HepG2 (cell line): ENCODE measurements around the gene ABHD6. TPM values are rescaled to one million over a fixed set of nuclear protein-coding genes. Genes with fewer than 3 reads are reported as not detected.

Experiments
- DNMT3B ChIP-seq: conservative IDR thresholded peaks from 2 replicates; pipeline ENCODE4 v1.6.1; 2016; ENCODE audit warnings: missing biosample characterization, control low read depth
- DPF2 ChIP-seq: sonication (generic); formaldehyde crosslinking; IDR thresholded peaks from 2 replicates; pipeline ENCODE4 v1.4.0; 2020; ENCODE audit warnings: mild to moderate bottlenecking, low read depth, missing genetic modification reagents, borderline replicate concordance
- EEA1 ChIP-seq: sonication (generic); formaldehyde crosslinking; IDR thresholded peaks from 2 replicates; pipeline ENCODE4 v1.5.1; 2020; ENCODE audit warnings: mild to moderate bottlenecking, missing genetic modification reagents, borderline replicate concordance
- FOXO1 ChIP-seq: sonication (generic); formaldehyde crosslinking; IDR thresholded peaks from 2 replicates; pipeline ENCODE4 v1.4.0; 2020; ENCODE audit warnings: missing genetic modification reagents
- HOXA5 ChIP-seq: sonication (generic); formaldehyde crosslinking; IDR thresholded peaks from 2 replicates; pipeline ENCODE4 v1.4.0; 2020; ENCODE audit warnings: missing genetic modification reagents
- LCORL ChIP-seq, 2 experiments: fragments of 450-650 bp in 1 of 2; sonication (generic) in 1 of 2; formaldehyde crosslinking in 1 of 2; IDR thresholded peaks; 2 replicates each; pipeline versions ENCODE4 v1.5.0 to v1.6.1; 2017 to 2020; ENCODE audit warnings: antibody characterized with exemption in 1 of 2, missing genetic modification reagents in 1 of 2
- NFIB ChIP-seq: sonication (generic); formaldehyde crosslinking; IDR thresholded peaks from 2 replicates; pipeline ENCODE4 v1.9.0; 2021; ENCODE audit warnings: missing genetic modification reagents, mild to moderate bottlenecking, borderline replicate concordance
- NR2F2 ChIP-seq: IDR thresholded peaks from 2 replicates; pipeline ENCODE4 v1.6.1; 2012; ENCODE audit warnings: low read depth, inconsistent platforms, borderline replicate concordance
- SNRNP70 ChIP-seq: fragments of 200-400 bp; formaldehyde crosslinking; IDR thresholded peaks from 2 replicates; pipeline ENCODE4 v1.6.1; 2017; ENCODE audit warnings: mild to moderate bottlenecking, low read depth, low read length, moderate library complexity
- ZNF251 ChIP-seq: sonication (generic); formaldehyde crosslinking; IDR thresholded peaks from 2 replicates; pipeline ENCODE4 v1.9.0; 2021; ENCODE audit warnings: mild to moderate bottlenecking, missing genetic modification reagents
- polyA plus RNA-seq, 8 experiments: library from polyadenylated mRNA; depleted of rRNA in 3 of 8; stranded (reverse) in 7 of 8; unstranded in 1 of 8; fragments of >200 nt; fragmentation: Illumina TruSeq in 4 of 8; extraction: Trizol in 4 of 8; gene quantifications; 2 replicates each; pipeline versions ENCODE4 v1.2.1 to v1.2.3, GENCODE V29; 2011 to 2016; ENCODE audit warnings: low read depth in 4 of 8, missing spikeins in 1 of 8, mixed read lengths in 1 of 8; ENCODE audit not compliant: insufficient read depth in 1 of 8
- total RNA-seq, 5 experiments: library from RNA; depleted of rRNA; stranded (reverse); fragments of >200 nt; fragmentation: Illumina TruSeq; extraction: Trizol; gene quantifications; 2 replicates each; pipeline ENCODE4 v1.2.3, GENCODE V29; 2016; ENCODE audit warnings: low read depth in 1 of 5
- TF ChIP-seq, protein P1 (sequence below): IDR thresholded peaks from 2 replicates; pipeline ENCODE4 v1.6.1; 2016; ENCODE audit warnings: mild to moderate bottlenecking
- TF ChIP-seq, protein P2 (sequence below): sonication (generic); formaldehyde crosslinking; IDR thresholded peaks from 2 replicates; pipeline ENCODE4 v1.4.0; 2020; ENCODE audit warnings: missing genetic modification reagents
- TF ChIP-seq, protein P3 (sequence below): sonication (generic); formaldehyde crosslinking; IDR thresholded peaks from 2 replicates; pipeline ENCODE4 v1.4.0; 2020; ENCODE audit warnings: missing genetic modification reagents
- TF ChIP-seq, protein P4 (sequence below): sonication (generic); formaldehyde crosslinking; IDR thresholded peaks from 2 replicates; pipeline ENCODE4 v1.4.0; 2020; ENCODE audit warnings: missing genetic modification reagents
- TF ChIP-seq, protein P5 (sequence below): sonication (generic); formaldehyde crosslinking; IDR thresholded peaks from 2 replicates; pipeline ENCODE4 v1.5.0; 2020; ENCODE audit warnings: missing genetic modification reagents
- TF ChIP-seq, protein P6 (sequence below): sonication (generic); formaldehyde crosslinking; IDR thresholded peaks from 2 replicates; pipeline ENCODE4 v1.8.0; 2022; ENCODE audit warnings: mild to moderate bottlenecking, missing genetic modification reagents
- TF ChIP-seq, protein P7 (sequence below): sonication (generic); formaldehyde crosslinking; IDR thresholded peaks from 2 replicates; pipeline ENCODE4 v1.5.1; 2020; ENCODE audit warnings: missing genetic modification reagents, mild to moderate bottlenecking, borderline replicate concordance

Gene ABHD6
- total and polyA plus RNA-seq, 2 of the 13 experiments (the other 11 are each of a cell fraction or from before 2014, with no cell fraction given), result 9.0 to 17.2 TPM

DNA sequence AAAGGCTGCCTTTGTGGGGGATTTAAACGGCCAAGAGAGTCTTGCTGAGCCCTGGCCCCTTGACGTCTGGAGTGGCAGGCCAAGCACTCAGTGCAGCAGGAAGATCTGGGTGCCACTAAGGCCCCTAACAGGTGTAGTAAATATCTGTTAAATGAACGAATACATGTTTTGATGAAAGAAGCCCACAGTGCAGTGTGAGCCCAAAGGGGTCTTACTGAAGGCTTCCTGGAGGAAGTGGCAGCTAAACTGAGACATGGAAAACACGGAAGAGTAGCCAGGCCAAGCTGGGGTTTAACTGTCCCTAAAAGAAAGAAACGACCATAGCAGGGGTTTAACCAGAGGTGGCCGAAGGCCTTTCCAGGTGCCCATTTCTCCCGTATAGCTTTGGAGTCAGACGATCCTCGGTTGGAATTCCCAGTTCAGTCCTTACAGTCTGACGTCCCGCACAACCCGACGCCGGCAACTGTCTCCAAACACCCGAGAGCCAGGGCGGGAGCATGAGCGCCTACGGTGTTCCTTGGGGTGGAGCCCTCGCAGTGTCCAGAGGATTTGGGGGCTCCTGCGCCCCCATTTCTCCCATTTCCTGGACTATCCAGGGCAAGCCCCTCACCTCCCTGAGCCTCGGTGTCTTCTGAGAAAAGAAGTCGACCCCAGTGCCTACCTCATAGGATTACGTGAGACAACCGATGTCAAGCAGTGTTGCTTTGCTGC is 910 bp upstream of the ABHD6 start (continued):
- TF ChIP-seq DNMT3B (no peak), NR2F2 (no peak), ZNF251 (CRISPR knock-in tag) (no peak), DPF2 (CRISPR knock-in tag) (no peak), SNRNP70 (no peak), HOXA5 (CRISPR knock-in tag) (no peak), NFIB (CRISPR knock-in tag) (no peak), FOXO1 (CRISPR knock-in tag) (no peak), EEA1 (CRISPR knock-in tag) (no peak), LCORL (IDR thresholded peaks at IDR 0.05) (no peak), LCORL (CRISPR knock-in tag; IDR thresholded peaks at IDR 0.05) (no peak; the same call in 1 of the 2 replicates)
- TF ChIP-seq, protein P1, sequence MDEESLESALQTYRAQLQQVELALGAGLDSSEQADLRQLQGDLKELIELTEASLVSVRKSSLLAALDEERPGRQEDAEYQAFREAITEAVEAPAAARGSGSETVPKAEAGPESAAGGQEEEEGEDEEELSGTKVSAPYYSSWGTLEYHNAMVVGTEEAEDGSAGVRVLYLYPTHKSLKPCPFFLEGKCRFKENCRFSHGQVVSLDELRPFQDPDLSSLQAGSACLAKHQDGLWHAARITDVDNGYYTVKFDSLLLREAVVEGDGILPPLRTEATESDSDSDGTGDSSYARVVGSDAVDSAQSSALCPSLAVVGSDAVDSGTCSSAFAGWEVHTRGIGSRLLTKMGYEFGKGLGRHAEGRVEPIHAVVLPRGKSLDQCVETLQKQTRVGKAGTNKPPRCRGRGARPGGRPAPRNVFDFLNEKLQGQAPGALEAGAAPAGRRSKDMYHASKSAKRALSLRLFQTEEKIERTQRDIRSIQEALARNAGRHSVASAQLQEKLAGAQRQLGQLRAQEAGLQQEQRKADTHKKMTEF (CRISPR knock-in tag), result 0 out of 2 replicates have a peak, but pooled peaks have one; percentile 4
- TF ChIP-seq, protein P2, sequence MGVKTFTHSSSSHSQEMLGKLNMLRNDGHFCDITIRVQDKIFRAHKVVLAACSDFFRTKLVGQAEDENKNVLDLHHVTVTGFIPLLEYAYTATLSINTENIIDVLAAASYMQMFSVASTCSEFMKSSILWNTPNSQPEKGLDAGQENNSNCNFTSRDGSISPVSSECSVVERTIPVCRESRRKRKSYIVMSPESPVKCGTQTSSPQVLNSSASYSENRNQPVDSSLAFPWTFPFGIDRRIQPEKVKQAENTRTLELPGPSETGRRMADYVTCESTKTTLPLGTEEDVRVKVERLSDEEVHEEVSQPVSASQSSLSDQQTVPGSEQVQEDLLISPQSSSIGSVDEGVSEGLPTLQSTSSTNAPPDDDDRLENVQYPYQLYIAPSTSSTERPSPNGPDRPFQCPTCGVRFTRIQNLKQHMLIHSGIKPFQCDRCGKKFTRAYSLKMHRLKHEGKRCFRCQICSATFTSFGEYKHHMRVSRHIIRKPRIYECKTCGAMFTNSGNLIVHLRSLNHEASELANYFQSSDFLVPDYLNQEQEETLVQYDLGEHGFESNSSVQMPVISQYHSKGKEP (CRISPR knock-in tag), result no peak
- TF ChIP-seq, protein P3, sequence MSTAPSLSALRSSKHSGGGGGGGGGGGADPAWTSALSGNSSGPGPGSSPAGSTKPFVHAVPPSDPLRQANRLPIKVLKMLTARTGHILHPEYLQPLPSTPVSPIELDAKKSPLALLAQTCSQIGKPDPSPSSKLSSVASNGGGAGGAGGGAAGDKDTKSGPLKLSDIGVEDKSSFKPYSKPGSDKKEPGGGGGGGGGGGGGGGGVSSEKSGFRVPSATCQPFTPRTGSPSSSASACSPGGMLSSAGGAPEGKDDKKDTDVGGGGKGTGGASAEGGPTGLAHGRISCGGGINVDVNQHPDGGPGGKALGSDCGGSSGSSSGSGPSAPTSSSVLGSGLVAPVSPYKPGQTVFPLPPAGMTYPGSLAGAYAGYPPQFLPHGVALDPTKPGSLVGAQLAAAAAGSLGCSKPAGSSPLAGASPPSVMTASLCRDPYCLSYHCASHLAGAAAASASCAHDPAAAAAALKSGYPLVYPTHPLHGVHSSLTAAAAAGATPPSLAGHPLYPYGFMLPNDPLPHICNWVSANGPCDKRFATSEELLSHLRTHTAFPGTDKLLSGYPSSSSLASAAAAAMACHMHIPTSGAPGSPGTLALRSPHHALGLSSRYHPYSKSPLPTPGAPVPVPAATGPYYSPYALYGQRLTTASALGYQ, result no peak
- TF ChIP-seq, protein P4, sequence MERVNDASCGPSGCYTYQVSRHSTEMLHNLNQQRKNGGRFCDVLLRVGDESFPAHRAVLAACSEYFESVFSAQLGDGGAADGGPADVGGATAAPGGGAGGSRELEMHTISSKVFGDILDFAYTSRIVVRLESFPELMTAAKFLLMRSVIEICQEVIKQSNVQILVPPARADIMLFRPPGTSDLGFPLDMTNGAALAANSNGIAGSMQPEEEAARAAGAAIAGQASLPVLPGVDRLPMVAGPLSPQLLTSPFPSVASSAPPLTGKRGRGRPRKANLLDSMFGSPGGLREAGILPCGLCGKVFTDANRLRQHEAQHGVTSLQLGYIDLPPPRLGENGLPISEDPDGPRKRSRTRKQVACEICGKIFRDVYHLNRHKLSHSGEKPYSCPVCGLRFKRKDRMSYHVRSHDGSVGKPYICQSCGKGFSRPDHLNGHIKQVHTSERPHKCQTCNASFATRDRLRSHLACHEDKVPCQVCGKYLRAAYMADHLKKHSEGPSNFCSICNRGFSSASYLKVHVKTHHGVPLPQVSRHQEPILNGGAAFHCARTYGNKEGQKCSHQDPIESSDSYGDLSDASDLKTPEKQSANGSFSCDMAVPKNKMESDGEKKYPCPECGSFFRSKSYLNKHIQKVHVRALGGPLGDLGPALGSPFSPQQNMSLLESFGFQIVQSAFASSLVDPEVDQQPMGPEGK (CRISPR knock-in tag), result no peak
- TF ChIP-seq, protein P5, sequence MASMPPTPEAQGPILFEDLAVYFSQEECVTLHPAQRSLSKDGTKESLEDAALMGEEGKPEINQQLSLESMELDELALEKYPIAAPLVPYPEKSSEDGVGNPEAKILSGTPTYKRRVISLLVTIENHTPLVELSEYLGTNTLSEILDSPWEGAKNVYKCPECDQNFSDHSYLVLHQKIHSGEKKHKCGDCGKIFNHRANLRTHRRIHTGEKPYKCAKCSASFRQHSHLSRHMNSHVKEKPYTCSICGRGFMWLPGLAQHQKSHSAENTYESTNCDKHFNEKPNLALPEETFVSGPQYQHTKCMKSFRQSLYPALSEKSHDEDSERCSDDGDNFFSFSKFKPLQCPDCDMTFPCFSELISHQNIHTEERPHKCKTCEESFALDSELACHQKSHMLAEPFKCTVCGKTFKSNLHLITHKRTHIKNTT (CRISPR knock-in tag), result no peak
- TF ChIP-seq, protein P6, sequence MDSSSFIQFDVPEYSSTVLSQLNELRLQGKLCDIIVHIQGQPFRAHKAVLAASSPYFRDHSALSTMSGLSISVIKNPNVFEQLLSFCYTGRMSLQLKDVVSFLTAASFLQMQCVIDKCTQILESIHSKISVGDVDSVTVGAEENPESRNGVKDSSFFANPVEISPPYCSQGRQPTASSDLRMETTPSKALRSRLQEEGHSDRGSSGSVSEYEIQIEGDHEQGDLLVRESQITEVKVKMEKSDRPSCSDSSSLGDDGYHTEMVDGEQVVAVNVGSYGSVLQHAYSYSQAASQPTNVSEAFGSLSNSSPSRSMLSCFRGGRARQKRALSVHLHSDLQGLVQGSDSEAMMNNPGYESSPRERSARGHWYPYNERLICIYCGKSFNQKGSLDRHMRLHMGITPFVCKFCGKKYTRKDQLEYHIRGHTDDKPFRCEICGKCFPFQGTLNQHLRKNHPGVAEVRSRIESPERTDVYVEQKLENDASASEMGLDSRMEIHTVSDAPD (CRISPR knock-in tag), result 0 out of 2 replicates have a peak, but pooled peaks have one; percentile 17
- TF ChIP-seq, protein P7, sequence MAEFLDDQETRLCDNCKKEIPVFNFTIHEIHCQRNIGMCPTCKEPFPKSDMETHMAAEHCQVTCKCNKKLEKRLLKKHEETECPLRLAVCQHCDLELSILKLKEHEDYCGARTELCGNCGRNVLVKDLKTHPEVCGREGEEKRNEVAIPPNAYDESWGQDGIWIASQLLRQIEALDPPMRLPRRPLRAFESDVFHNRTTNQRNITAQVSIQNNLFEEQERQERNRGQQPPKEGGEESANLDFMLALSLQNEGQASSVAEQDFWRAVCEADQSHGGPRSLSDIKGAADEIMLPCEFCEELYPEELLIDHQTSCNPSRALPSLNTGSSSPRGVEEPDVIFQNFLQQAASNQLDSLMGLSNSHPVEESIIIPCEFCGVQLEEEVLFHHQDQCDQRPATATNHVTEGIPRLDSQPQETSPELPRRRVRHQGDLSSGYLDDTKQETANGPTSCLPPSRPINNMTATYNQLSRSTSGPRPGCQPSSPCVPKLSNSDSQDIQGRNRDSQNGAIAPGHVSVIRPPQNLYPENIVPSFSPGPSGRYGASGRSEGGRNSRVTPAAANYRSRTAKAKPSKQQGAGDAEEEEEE (CRISPR knock-in tag), result no peak
